GM12878 (cell line): ENCODE measurements around the gene NFATC2. TPM values are rescaled to one million over a fixed set of nuclear protein-coding genes. Genes with fewer than 3 reads are reported as not detected.
A peak's percentile ranks its signal among the peaks of the same experiment; 100 is the strongest.

Experiments
- ATAC-seq: fragments of 200-7000 bp; cut with Tn5 transposase; 3 replicates; pipeline ENCODE4 v1.9.1; 2020; ENCODE audit warnings: mild to moderate bottlenecking, moderate library complexity
- BruUV-seq: library from RNA; stranded (reverse); fragments of 400-500 nt; replicated peaks from 2 replicates; lab custom pipeline; 2021; lab: Mats Ljungman, UMichigan
- CTCF ChIA-PET: fragments of 300-600 bp; sonication (Branson Sonifier 250); formaldehyde crosslinking; extraction: SDS; loops from one replicate; lab custom pipeline; 2021; ENCODE audit warnings: inconsistent platforms; lab: Yijun Ruan, JAX
- POLR2A ChIA-PET: fragments of 350-600 bp; formaldehyde crosslinking; extraction: SDS; loops from one replicate; lab custom pipeline; 2021; ENCODE audit warnings: inconsistent platforms; lab: Charles Lee
- RAD21 ChIA-PET: fragments of 300-600 bp; sonication (Branson Sonifier 250); formaldehyde crosslinking; loops from one replicate; lab custom pipeline; 2023; ENCODE audit warnings: antibody characterized with exemption; ENCODE audit not compliant: unreplicated experiment; lab: Charles Lee
- SMC1A ChIA-PET: fragments of 300-600 bp; sonication (Branson Sonifier 250); formaldehyde crosslinking; loops from one replicate; lab custom pipeline; 2023; ENCODE audit not compliant: unreplicated experiment, uncharacterized antibody; lab: Charles Lee
- DNase-seq: peaks from one replicate; pipeline ENCODE4 v3.0.0-alpha.2; 2011; ENCODE audit warnings: low read depth, low spot score
- FAIRE-seq: peaks from 3 replicates; lab custom pipeline; 2011; peaks lifted over from hg19 to GRCh38; lab: Jason Lieb, UNC
- H2AFZ ChIP-seq: 2 replicates; pipeline ENCODE4 v1.6.0; 2011; ENCODE audit warnings: low read depth, low read length, control low read depth; ENCODE audit not compliant: control insufficient read depth
- H3K27ac ChIP-seq: 2 replicates; pipeline ENCODE4 v1.5.1; 2011; ENCODE audit warnings: control low read depth; ENCODE audit not compliant: control insufficient read depth, insufficient read depth
- H3K27me3 ChIP-seq, 2 experiments: replicated peaks in 1 of 2; 2 replicates each; pipeline versions ENCODE4 v1.6.0 to v1.6.1; 2011; ENCODE audit warnings: low read length in 1 of 2; ENCODE audit not compliant: control insufficient read depth in 2 of 2, insufficient read depth in 2 of 2
- H3K36me3 ChIP-seq, 2 experiments: 2 replicates each; pipeline ENCODE4 v1.5.1; 2011; ENCODE audit warnings: low read length in 1 of 2; ENCODE audit not compliant: control insufficient read depth in 2 of 2, insufficient read depth in 2 of 2
- H3K4me1 ChIP-seq: 2 replicates; pipeline ENCODE4 v1.6.1; 2011; ENCODE audit warnings: mild to moderate bottlenecking, low read length, moderate library complexity, mixed read lengths; ENCODE audit not compliant: control insufficient read depth, insufficient read depth
- H3K4me2 ChIP-seq: 2 replicates; pipeline ENCODE4 v1.6.0; 2011; ENCODE audit warnings: control low read depth; ENCODE audit not compliant: control insufficient read depth, insufficient read depth
- H3K4me3 ChIP-seq: fragments of 200-600 bp; sonication (generic); 2 replicates; pipeline ENCODE4 v1.5.1; 2016
- H3K79me2 ChIP-seq: 2 replicates; pipeline ENCODE4 v1.6.0; 2011; ENCODE audit warnings: low read length; ENCODE audit not compliant: control insufficient read depth, insufficient read depth
- H3K9ac ChIP-seq: 2 replicates; pipeline ENCODE4 v1.8.0; 2011; ENCODE audit warnings: low read length, control low read depth, mixed read lengths; ENCODE audit not compliant: control insufficient read depth, insufficient read depth
- H3K9me3 ChIP-seq: replicated peaks from 3 replicates; pipeline ENCODE4 v1.5.1; 2011; ENCODE audit warnings: mild to moderate bottlenecking, low read length; ENCODE audit not compliant: control insufficient read depth, insufficient read depth
- H4K20me1 ChIP-seq: 2 replicates; pipeline ENCODE4 v1.6.0; 2011; ENCODE audit not compliant: control insufficient read depth, insufficient read depth
- ASH2L ChIP-seq: fragments of 300-600, 200-600 bp; sonication (generic); IDR thresholded peaks from 2 replicates; pipeline ENCODE4 v1.6.1; 2017; ENCODE audit warnings: low read depth, mild to moderate bottlenecking, borderline replicate concordance
- CEBPB ChIP-seq, 2 experiments: fragments of 150-350 bp in 1 of 2; IDR thresholded peaks; 2 replicates each; pipeline ENCODE4 v1.6.1; 2012 to 2014; ENCODE audit warnings: low read depth in 2 of 2, low read length in 2 of 2, borderline replicate concordance in 1 of 2, inconsistent platforms in 1 of 2
- DPF2 ChIP-seq: fragments of 450-650 bp; IDR thresholded peaks from 2 replicates; pipeline ENCODE4 v1.6.1; 2017; ENCODE audit warnings: mild to moderate bottlenecking
- FOS ChIP-seq: IDR thresholded peaks from 3 replicates; pipeline ENCODE4 v1.6.1; 2011; ENCODE audit warnings: borderline replicate concordance; ENCODE audit not compliant: insufficient read length; ENCODE audit errors: extremely low read depth
- HDAC6 ChIP-seq: fragments of 200-600 bp; sonication (generic); IDR thresholded peaks from one replicate; pipeline ENCODE4 v1.8.0; 2017; ENCODE audit warnings: antibody characterized with exemption; ENCODE audit not compliant: unreplicated experiment
- IKZF1 ChIP-seq: fragments of 450-650 bp; conservative IDR thresholded peaks from 2 replicates; pipeline ENCODE4 v1.6.1; 2017; ENCODE audit warnings: antibody characterized with exemption, mild to moderate bottlenecking
- NKRF ChIP-seq: fragments of 450-650 bp; conservative IDR thresholded peaks from 2 replicates; pipeline ENCODE4 v1.6.1; 2017; ENCODE audit warnings: mild to moderate bottlenecking, moderate library complexity
- RAD21 ChIP-seq: IDR thresholded peaks from 2 replicates; pipeline ENCODE4 v1.6.1; 2011; ENCODE audit warnings: mild to moderate bottlenecking, low read depth, low read length, moderate library complexity; ENCODE audit not compliant: insufficient read depth
- REST ChIP-seq: IDR thresholded peaks from 2 replicates; pipeline ENCODE4 v1.6.1; 2012; ENCODE audit warnings: mild to moderate bottlenecking, low read depth, low read length
- RUNX3 ChIP-seq: IDR thresholded peaks from 2 replicates; pipeline ENCODE4 v1.6.1; 2012; ENCODE audit warnings: low read length, inconsistent platforms
- SP1 ChIP-seq: IDR thresholded peaks from one replicate; pipeline ENCODE4 v1.6.1; 2011; ENCODE audit warnings: low read depth, low read length
- TARDBP ChIP-seq: IDR thresholded peaks from 2 replicates; pipeline ENCODE4 v1.6.1; 2016; ENCODE audit warnings: borderline replicate concordance
- ZZZ3 ChIP-seq: IDR thresholded peaks from 2 replicates; pipeline ENCODE4 v1.6.1; 2011; ENCODE audit warnings: low read depth; ENCODE audit not compliant: control insufficient read depth, insufficient read length
- whole genome bisulfite sequencing: methylation state at CpG from one replicate; pipeline ENCODE4 v1.1.6; 2016; ENCODE audit warnings: low lambda C conversion rate; ENCODE audit not compliant: insufficient replicate concordance, insufficient coverage; ENCODE audit errors: missing lambda C conversion rate; 5-methylcytosine and 5-hydroxymethylcytosine counted together
- in situ Hi-C: fragments of 300-500 bp; cut with MboI; formaldehyde crosslinking; loops from 9 replicates; pipeline ENCODE4 v1.14.3; 2018; ENCODE audit warnings: mixed read lengths
- intact Hi-C: fragments of 100-400 bp; cut with micrococcal nuclease; formaldehyde crosslinking; loops from one replicate; pipeline ENCODE4 v1.14.2; 2022; ENCODE audit not compliant: unreplicated experiment
- polyA plus RNA-seq, 11 experiments: library from polyadenylated mRNA; depleted of rRNA in 4 of 11; unstranded in 6 of 11; stranded (reverse) in 5 of 11; fragments of >200 nt; fragmentation: Nextera tagmentation in 4 of 11; fragmentation: Illumina TruSeq in 1 of 11; extraction: Ambion mirVana in 4 of 11; extraction: Trizol in 1 of 11; gene quantifications; 1 replicate in 1 of 11; 2 replicates in 10 of 11; pipeline versions ENCODE4 v1.2.1 to v1.2.3, GENCODE V29; 2011 to 2016; ENCODE audit warnings: inconsistent platforms in 2 of 11, missing spikeins in 2 of 11, low read depth in 1 of 11
- total RNA-seq, 4 experiments: library from RNA; depleted of rRNA in 3 of 4; stranded (reverse); fragments of >200 nt in 3 of 4; fragmentation: Illumina TruSeq in 1 of 4; extraction: Trizol in 1 of 4; gene quantifications; 2 replicates each; pipeline versions ENCODE4 v1.2.1 to v1.2.3, GENCODE V29; 2013 to 2021
- TF ChIP-seq, protein P1 (sequence below): IDR thresholded peaks from 2 replicates; pipeline ENCODE4 v1.6.1; 2012; ENCODE audit warnings: low read depth, low read length, improper control_type of control experiment
- TF ChIP-seq, protein P2 (sequence below): IDR thresholded peaks from 2 replicates; pipeline ENCODE4 v1.6.1; 2011; ENCODE audit warnings: borderline replicate concordance, low read depth, mild to moderate bottlenecking, moderate library complexity, low read length; ENCODE audit not compliant: insufficient read depth, poor library complexity, severe bottlenecking

The NFATC2 gene
- total and polyA plus RNA-seq, 10 of the 15 experiments (the other 5 are each of a cell fraction or from before 2014, with no cell fraction given) = 3.3 to 20.0 (median 7.3) TPM

- Histone ChIP-seq H3K4me1 (peaks cover 18% of the 10 kb centered on the region), H3K36me3 (no peaks in the 10 kb centered on the region), H3K9ac (peak overlapping the region; percentile 82), H3K4me3 (peak overlapping the region; percentile 88), H3K27ac (peak overlapping the region; percentile 82), H3K79me2 (peaks cover 32% of the 10 kb centered on the region), H3K4me2 (peak overlapping the region; percentile 70), H2AFZ (0 out of 2 replicates have a peak overlapping the region, but pooled peaks have one; percentile 25), H3K9me3 (no peaks in the 10 kb centered on the region; the same call in 2 of the 3 replicates), H4K20me1 (no peaks in the 10 kb centered on the region), H3K27me3 (no peaks in the 10 kb centered on the region; a peak in 2 of 4 replicates)
- ChIA-PET POLR2A (interaction anchor here (1.1 to 1.9 kb wide), 2 partner anchors 14 to 141 kb away, joined by 4 to 5 read pairs; no protein-coding TSS in a partner anchor), CTCF (interaction anchor here (0.8 to 6.9 kb wide), 11 partner anchors 28 to 169 kb away, joined by 3 to 28 read pairs (median 5); no protein-coding TSS in a partner anchor), RAD21 (interaction anchor here (0.6 to 4.7 kb wide), 13 partner anchors 11 to 157 kb away, joined by 3 to 22 read pairs (median 4); no protein-coding TSS in a partner anchor), SMC1A (interaction anchor here (0.6 to 3.7 kb wide), 9 partner anchors 14 to 156 kb away, joined by 3 to 20 read pairs (median 4); no protein-coding TSS in a partner anchor)
- WGBS = 11% methylated on average over 13 of the region's 29 CpGs
- in situ Hi-C loops = no loop called here
- no TSS peak for BruUV-seq
- peak; percentile 71 for ATAC-seq
- intact Hi-C loops = loop anchor here (1.0 to 5.0 kb wide), 5 partner anchors 53 to 160 kb away; no protein-coding TSS in a partner anchor
- no peak for FAIRE-seq
- DNase-seq = no peak
- TF ChIP-seq CEBPB (IDR thresholded peaks at IDR 0.05; ENCODE audit: borderline replicate concordance in 1 of 2, low read depth in 2 of 2, low read length in 2 of 2) = no peak
- no peak for TF ChIP-seq ASH2L
- TF ChIP-seq RAD21 = peak; percentile 44
- TF ChIP-seq HDAC6 = no peak
- TF ChIP-seq RUNX3 = no peak
- TF ChIP-seq, protein P1, sequence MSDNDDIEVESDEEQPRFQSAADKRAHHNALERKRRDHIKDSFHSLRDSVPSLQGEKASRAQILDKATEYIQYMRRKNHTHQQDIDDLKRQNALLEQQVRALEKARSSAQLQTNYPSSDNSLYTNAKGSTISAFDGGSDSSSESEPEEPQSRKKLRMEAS = 0 out of 2 replicates have a peak, but pooled peaks have one; percentile 32
- 0 out of 2 replicates have a peak, but pooled peaks have one; percentile 10 for TF ChIP-seq DPF2
- no peak for TF ChIP-seq FOS
- TF ChIP-seq IKZF1 = peak; percentile 76
- TF ChIP-seq ZZZ3 = no peak
- no peak for TF ChIP-seq REST
- TF ChIP-seq, protein P2, sequence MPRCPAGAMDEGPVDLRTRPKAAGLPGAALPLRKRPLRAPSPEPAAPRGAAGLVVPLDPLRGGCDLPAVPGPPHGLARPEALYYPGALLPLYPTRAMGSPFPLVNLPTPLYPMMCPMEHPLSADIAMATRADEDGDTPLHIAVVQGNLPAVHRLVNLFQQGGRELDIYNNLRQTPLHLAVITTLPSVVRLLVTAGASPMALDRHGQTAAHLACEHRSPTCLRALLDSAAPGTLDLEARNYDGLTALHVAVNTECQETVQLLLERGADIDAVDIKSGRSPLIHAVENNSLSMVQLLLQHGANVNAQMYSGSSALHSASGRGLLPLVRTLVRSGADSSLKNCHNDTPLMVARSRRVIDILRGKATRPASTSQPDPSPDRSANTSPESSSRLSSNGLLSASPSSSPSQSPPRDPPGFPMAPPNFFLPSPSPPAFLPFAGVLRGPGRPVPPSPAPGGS = no peak
- TF ChIP-seq TARDBP = no peak
- TF ChIP-seq NKRF = peak; percentile 41; the same call in 1 of the 2 replicates
- no peak for TF ChIP-seq SP1
Observed at GRCh38 chr20:51542033-51542570, 417 bp downstream of the NFATC2 start.
